DOHH2 (cell line): ENCODE data around the gene SCN5A.

Experiments
- CTCF ChIP-seq: fragments of 200-600 bp; sonication (generic); IDR thresholded peaks from one replicate; pipeline ENCODE4 v1.5.1; 2014; ENCODE audit warnings: antibody characterized with exemption, mild to moderate bottlenecking, low read depth, low read length; ENCODE audit not compliant: poor library complexity, severe bottlenecking
- EZH2phosphoT487 ChIP-seq: fragments of 200-600 bp; sonication (generic); IDR thresholded peaks from 2 replicates; pipeline ENCODE4 v1.6.1; 2017; ENCODE audit warnings: borderline replicate concordance, mild to moderate bottlenecking, antibody characterized with exemption, low read length, moderate library complexity, mixed read lengths

GRCh38 chr3:38644016-38644661 is 5.3 kb downstream of the SCN5A start:
- TF ChIP-seq CTCF (no peak), EZH2phosphoT487 (no peak)
